Activated CD4-positive, alpha-beta T cell treated with anti-CD3 and anti-CD28 coated beads, Interleukin-2, amount 50 U/mL, for 4 hours (primary cell): Measurements from ENCODE around the gene MGAT4D.
A peak's percentile ranks its signal among the peaks of the same experiment; 100 is the strongest.
"Not testable (repeated sequence)": the region's sequence is repeated elsewhere in the genome, so short reads cannot be mapped to it uniquely, and the experiment has no call there.

Source experiments
- DNase-seq, 2 experiments: peaks; one replicate each; pipeline ENCODE4 v3.0.0-alpha.2; 2020

Gene MGAT4D

GRCh38 chr4:140427919-140428471 is 70.1 kb downstream of the MGAT4D start:
- no peak for DNase-seq

GRCh38 chr4:140427106-140427918 is 70.8 kb downstream of the MGAT4D start, which contains the start of gene CLGN:
TSS of gene CLGN (minus strand) at chr4:140427648. CDS start at chr4:140413078, 14,570 bp downstream.
- DNase-seq: peak; percentile 9 to 17

DNA sequence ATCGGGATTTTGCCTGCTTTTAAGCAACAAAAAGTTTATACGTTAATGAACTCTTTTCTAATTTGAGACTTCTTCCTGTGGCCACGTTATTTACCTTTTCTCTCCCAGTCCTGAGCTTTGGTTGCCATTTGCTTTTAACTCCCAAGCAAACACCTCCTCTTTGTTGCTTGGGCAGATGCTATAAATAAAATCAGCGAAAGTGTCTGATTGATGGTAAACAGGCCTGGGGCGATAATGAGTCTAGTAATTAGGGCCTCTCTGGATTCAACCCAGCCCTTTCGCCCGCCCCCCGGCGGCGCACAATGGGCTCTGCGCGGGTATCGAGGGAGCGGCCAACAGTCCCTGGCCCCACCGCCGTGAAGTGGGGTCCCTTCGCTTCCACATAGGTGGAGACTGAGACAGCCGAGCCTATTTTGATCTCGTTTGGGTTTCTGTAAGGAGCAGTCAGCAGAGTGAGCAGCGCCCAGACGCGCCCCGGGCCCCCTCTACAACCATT is 71.4 kb downstream of the MGAT4D start:
- DNase-seq: no peak

- no peak for DNase-seq
These were observed 75.0 kb downstream of the MGAT4D start for GRCh38 chr4:140423106-140423505.

DNA sequence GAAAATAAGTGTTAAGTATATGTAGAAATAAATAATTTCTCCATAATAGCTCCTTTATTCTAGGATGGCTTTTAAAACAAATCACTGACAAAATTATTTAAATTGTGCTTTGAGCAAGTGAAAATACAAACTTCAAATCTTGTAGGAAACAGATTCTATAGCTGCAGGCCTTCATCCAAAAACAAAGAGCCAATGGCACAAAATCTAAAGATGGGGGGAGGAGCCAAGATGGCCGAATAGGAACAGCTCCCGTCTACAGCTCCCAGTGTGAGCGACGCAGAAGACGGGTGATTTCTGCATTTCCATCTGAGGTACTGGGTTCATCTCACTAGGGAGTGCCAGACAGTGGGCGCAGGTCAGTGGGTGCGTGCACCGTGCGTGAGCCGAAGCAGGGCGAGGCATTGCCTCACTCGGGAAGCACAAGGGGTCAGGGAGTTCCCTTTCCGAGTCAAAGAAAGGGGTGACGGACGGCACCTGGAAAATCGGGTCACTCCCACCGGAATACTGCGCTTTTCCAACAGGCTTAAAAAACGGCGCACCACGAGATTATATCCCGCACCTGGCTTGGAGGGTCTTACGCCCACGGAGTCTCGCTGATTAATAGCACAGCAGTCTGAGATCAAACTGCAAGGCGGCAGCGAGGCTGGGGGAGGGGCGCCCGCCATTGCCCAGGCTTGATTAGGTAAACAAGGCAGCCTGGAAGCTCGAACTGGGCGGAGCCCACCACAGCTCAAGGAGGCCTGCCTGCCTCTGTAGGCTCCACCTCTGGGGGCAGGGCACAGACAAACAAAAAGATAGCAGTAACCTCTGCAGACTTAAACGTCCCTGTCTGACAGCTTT is 84.7 kb downstream of the MGAT4D start:
- DNase-seq: not testable (repeated sequence)

DNA sequence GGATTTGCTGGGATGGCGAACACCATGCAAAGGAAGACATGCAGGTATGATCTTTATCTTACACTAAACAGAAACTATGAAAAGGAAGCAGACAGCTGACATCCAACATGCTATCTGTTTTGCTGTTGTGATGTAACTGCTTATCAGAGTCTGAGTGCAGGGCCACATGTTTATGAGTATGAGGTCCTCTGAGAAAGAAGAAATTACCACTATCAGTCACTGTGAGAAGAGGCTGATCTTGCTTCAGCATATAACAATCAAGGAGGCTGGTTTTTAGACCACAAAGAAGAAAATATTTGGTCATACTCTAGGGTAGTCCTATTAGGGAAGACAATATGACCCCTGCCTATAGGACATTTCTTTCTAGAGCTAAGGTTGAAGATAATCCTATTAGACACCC is 89.1 kb downstream of the MGAT4D start:
- no peak for DNase-seq

DNA sequence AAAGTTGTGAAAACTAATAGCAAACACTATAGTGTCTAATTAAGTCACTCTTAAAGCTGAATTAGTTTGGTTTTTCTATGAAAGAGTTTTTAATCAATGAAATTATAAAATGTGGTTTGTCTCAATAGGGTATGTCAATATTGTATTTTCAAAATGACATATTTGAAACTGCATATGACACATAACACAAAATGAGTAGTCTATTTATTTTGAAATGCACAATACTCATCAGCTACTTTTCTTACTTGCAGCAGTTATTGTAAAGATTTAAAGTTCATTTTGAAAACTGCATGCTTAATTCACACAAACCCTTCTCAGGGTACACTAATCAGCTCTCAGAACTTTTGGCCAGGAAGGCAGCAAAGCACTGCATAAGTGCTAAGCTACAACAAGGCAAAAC is 91.8 kb downstream of the MGAT4D start:
- no peak for DNase-seq

- no peak for DNase-seq
These were observed 98.0 kb downstream of the MGAT4D start for GRCh38 chr4:140400111-140400510.

- no peak for DNase-seq
These were observed 102.4 kb downstream of the MGAT4D start for GRCh38 chr4:140395668-140396067.
